CD14-positive monocyte (primary cell): ENCODE measurements around the gene GH1. TPM values are rescaled to one million over a fixed set of nuclear protein-coding genes. Genes with fewer than 3 reads are reported as not detected.

ENCODE experiments used
- DNase-seq, 3 donors: peaks; one replicate each; pipeline ENCODE4 v3.0.0-alpha.2; 2011 to 2022
- H2AFZ ChIP-seq: 2 replicates; pipeline ENCODE4 v1.6.0; 2012; ENCODE audit warnings: mild to moderate bottlenecking, low read depth, low read length, inconsistent platforms; ENCODE audit not compliant: insufficient read depth, poor library complexity, severe bottlenecking
- H3K27ac ChIP-seq, 2 donors: 1 replicate in 1 of 2; 2 replicates in 1 of 2; pipeline ENCODE4 v1.5.1; 2012 to 2013; ENCODE audit warnings: low read length in 2 of 2, control low read depth in 1 of 2, inconsistent platforms in 1 of 2, low read depth in 1 of 2, mild to moderate bottlenecking in 1 of 2
- H3K27me3 ChIP-seq, 2 donors: one replicate each; pipeline versions ENCODE4 v1.6.0 to v1.6.1; 2011 to 2013; ENCODE audit warnings: low read length in 2 of 2; ENCODE audit not compliant: control insufficient read depth in 2 of 2, insufficient read depth in 2 of 2
- H3K36me3 ChIP-seq, 2 donors: replicated peaks in 1 of 2; 1 replicate in 1 of 2; 2 replicates in 1 of 2; pipeline versions ENCODE4 v1.5.1 to v1.6.1; 2012 to 2013; ENCODE audit warnings: low read length in 2 of 2, control low read depth in 1 of 2, inconsistent platforms in 1 of 2, mild to moderate bottlenecking in 1 of 2; ENCODE audit not compliant: insufficient read depth in 2 of 2, control insufficient read depth in 1 of 2
- H3K4me1 ChIP-seq, 2 donors: 1 replicate in 1 of 2; 2 replicates in 1 of 2; pipeline versions ENCODE4 v1.5.1 to v1.6.1; 2012 to 2013; ENCODE audit warnings: low read length in 2 of 2, control low read depth in 1 of 2, inconsistent platforms in 1 of 2, mild to moderate bottlenecking in 1 of 2, moderate library complexity in 1 of 2; ENCODE audit not compliant: insufficient read depth in 2 of 2, control insufficient read depth in 1 of 2
- H3K4me2 ChIP-seq: replicated peaks from 2 replicates; pipeline ENCODE3; 2012; ENCODE audit warnings: low read length, moderate library complexity, mild to moderate bottlenecking; ENCODE audit not compliant: poor library complexity, severe bottlenecking; ENCODE audit errors: extremely low read depth
- H3K4me3 ChIP-seq, 3 experiments: fragments of 200-600 bp in 1 of 3; sonication (generic) in 1 of 3; replicated peaks in 1 of 3; 1 replicate in 2 of 3; 2 replicates in 1 of 3; pipeline ENCODE4 v1.5.1; 2011 to 2013; ENCODE audit warnings: low read length in 3 of 3, mild to moderate bottlenecking in 3 of 3, control low read depth in 2 of 3, low read depth in 2 of 3, inconsistent platforms in 1 of 3, moderate library complexity in 1 of 3
- H3K79me2 ChIP-seq: 2 replicates; pipeline ENCODE4 v1.6.0; 2012; ENCODE audit warnings: mild to moderate bottlenecking, control low read depth, inconsistent platforms, low read length, moderate library complexity; ENCODE audit not compliant: insufficient read depth
- H3K9ac ChIP-seq: 2 replicates; pipeline ENCODE4 v1.6.0; 2017; ENCODE audit warnings: low read length, mild to moderate bottlenecking; ENCODE audit not compliant: insufficient read depth, poor library complexity, severe bottlenecking
- H3K9me3 ChIP-seq, 2 donors: replicated peaks in 1 of 2; 1 replicate in 1 of 2; 2 replicates in 1 of 2; pipeline versions ENCODE4 v1.5.1 to v1.6.1; 2012 to 2013; ENCODE audit warnings: low read length in 2 of 2, control low read depth in 1 of 2; ENCODE audit not compliant: control insufficient read depth in 1 of 2, insufficient read depth in 1 of 2
- H4K20me1 ChIP-seq: 2 replicates; pipeline ENCODE4 v1.6.0; 2012; ENCODE audit warnings: mild to moderate bottlenecking, low read length, control low read depth, moderate library complexity; ENCODE audit not compliant: insufficient read depth
- H3K27ac Mint-ChIP-seq, 7 donors: one replicate each; pipeline ENCODE4 v1.8.0; 2020; ENCODE audit warnings: mild to moderate bottlenecking in 7 of 7, mixed read lengths in 7 of 7, moderate library complexity in 6 of 7, inconsistent platforms in 2 of 7
- H3K27me3 Mint-ChIP-seq, 3 donors: one replicate each; pipeline ENCODE4 v1.8.0; 2021 to 2022; ENCODE audit warnings: low read depth in 3 of 3, mild to moderate bottlenecking in 3 of 3, mixed read lengths in 3 of 3, moderate library complexity in 3 of 3, inconsistent platforms in 1 of 3
- H3K36me3 Mint-ChIP-seq, 2 donors: one replicate each; pipeline ENCODE4 v1.8.0; 2020; ENCODE audit warnings: mixed read lengths in 2 of 2, inconsistent platforms in 1 of 2, mild to moderate bottlenecking in 1 of 2
- H3K4me1 Mint-ChIP-seq: one replicate; pipeline ENCODE4 v1.8.0; 2020; ENCODE audit warnings: mild to moderate bottlenecking, mixed read lengths
- H3K4me3 Mint-ChIP-seq, 2 donors: one replicate each; pipeline ENCODE4 v1.8.0; 2020; ENCODE audit warnings: mild to moderate bottlenecking in 2 of 2, mixed read lengths in 2 of 2, moderate library complexity in 1 of 2
- H3K9me3 Mint-ChIP-seq, 7 donors: one replicate each; pipeline ENCODE4 v1.8.0; 2020 to 2022; ENCODE audit warnings: mixed read lengths in 7 of 7, mild to moderate bottlenecking in 6 of 7, moderate library complexity in 6 of 7, inconsistent platforms in 2 of 7
- WGBS: methylation state at CpG from one replicate; pipeline ENCODE4 v1.1.5; 2013; ENCODE audit warnings: missing lambda C conversion rate; ENCODE audit not compliant: insufficient coverage; 5-methylcytosine and 5-hydroxymethylcytosine counted together
- intact Hi-C, 2 donors: fragments of 100-400 bp; cut with micrococcal nuclease; formaldehyde crosslinking; loops; one replicate each; pipeline versions ENCODE4 v1.15.0 to v1.15.1; 2023
- polyA plus RNA-seq, 3 donors: library from polyadenylated mRNA; depleted of rRNA in 1 of 3; unstranded in 2 of 3; stranded (reverse) in 1 of 3; fragments of 300-500 nt in 2 of 3; fragments of >200 nt in 1 of 3; fragmentation: Illumina TruSeq in 2 of 3; gene quantifications; 1 replicate in 2 of 3; 2 replicates in 1 of 3; pipeline ENCODE4 v1.2.3, GENCODE V29; 2012 to 2021
- TF ChIP-seq, protein P1 (sequence below): fragments of 200-600 bp; IDR thresholded peaks from one replicate; pipeline ENCODE4 v1.8.0; 2022; ENCODE audit warnings: antibody characterized with exemption, mild to moderate bottlenecking

GH1 gene
- polyA plus RNA-seq, 3 donors, result not detected

DNA sequence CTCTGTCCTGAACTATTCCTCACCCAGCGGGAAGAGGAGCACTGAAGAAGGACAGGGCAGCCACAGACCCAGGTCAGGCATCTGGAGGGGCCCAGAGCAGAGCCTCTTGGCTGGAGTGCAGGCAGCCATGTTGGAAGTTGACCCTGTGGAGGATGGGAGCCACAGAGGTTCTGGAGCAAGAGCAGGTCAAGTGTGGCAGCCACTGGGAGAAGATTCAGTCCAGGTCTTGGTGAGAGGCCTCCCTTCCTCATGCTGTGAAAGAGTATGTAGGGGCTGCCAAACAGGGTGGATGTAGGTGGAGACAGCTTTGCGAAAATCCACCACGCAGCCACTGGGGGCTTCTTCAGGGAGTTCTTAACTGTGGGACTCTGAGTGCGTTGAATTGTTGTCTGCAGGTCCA lies 14.1 kb upstream of the GH1 start:
- intact Hi-C loops, result no loop called here
- Mint-ChIP-seq H3K4me3 (peak overlapping the region; percentile 39 to 66), H3K36me3 (peaks cover 4 to 5% of the 10 kb centered on the region in 2 donors), H3K27ac (peak overlapping the region in 1 of 7 donors; percentile 60), H3K4me1 (peaks cover 33% of the 10 kb centered on the region), H3K9me3 (peaks cover 0 to 2% (median 0%) of the 10 kb centered on the region in 7 donors), H3K27me3 (peaks cover 4 to 16% (median 9%) of the 10 kb centered on the region in 3 donors)
- Histone ChIP-seq H3K27ac (no peak overlapping the region), H3K36me3 (peaks cover 0 to 8% of the 10 kb centered on the region in 2 donors), H3K9ac (no peak overlapping the region), H3K9me3 (no peaks in the 10 kb centered on the region), H2AFZ (peak overlapping the region; percentile 78), H3K4me3 (no peak overlapping the region), H3K4me2 (no peak overlapping the region), H3K79me2 (no peaks in the 10 kb centered on the region), H3K27me3 (no peaks in the 10 kb centered on the region), H3K4me1 (peaks cover 30 to 37% of the 10 kb centered on the region in 2 donors), H4K20me1 (no peaks in the 10 kb centered on the region)
- TF ChIP-seq, protein P1, sequence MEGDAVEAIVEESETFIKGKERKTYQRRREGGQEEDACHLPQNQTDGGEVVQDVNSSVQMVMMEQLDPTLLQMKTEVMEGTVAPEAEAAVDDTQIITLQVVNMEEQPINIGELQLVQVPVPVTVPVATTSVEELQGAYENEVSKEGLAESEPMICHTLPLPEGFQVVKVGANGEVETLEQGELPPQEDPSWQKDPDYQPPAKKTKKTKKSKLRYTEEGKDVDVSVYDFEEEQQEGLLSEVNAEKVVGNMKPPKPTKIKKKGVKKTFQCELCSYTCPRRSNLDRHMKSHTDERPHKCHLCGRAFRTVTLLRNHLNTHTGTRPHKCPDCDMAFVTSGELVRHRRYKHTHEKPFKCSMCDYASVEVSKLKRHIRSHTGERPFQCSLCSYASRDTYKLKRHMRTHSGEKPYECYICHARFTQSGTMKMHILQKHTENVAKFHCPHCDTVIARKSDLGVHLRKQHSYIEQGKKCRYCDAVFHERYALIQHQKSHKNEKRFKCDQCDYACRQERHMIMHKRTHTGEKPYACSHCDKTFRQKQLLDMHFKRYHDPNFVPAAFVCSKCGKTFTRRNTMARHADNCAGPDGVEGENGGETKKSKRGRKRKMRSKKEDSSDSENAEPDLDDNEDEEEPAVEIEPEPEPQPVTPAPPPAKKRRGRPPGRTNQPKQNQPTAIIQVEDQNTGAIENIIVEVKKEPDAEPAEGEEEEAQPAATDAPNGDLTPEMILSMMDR, result no peak
- no peak for DNase-seq
- WGBS, result 87% methylated on average over 4 of the region's 4 CpGs

DNA sequence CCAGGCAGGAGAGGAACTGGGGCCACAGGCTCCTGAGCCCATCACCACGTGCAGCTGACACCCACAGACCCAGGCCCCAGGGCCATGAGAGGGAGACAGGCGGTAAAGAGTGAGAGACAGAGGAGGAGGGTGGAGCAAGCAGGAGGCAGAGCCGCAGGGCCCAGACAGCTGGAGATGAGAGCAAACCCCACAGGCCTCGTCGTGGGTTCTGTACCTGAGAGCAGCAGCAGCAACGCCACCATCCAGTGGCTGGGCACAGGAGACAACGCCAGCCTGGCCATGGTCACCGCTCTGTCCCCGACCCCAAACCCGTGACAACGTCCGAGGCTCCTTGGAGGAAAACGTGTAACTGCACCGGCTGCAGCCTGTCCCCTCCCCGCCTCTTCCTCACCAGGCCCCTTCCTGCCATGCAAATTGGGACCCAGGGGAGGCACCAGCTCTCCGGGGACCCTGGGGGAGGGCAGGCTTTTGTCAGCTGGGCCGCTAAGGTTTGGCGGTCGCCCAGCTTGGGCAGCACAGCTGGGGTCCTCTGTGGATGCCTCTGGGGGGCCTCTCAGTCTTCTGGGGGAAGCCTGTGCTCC lies 13.4 kb upstream of the GH1 start, which contains the start of gene CD79B:
Gene CD79B (minus strand): TSS at position 351 of the 581 bp plus-strand sequence. CDS start 70 bp downstream, at position 281.
- intact Hi-C loops, result no loop called here
- no peaks in the 10 kb centered on the region for H3K27me3 ChIP-seq
- peaks cover 30 to 37% of the 10 kb centered on the region in 2 donors for H3K4me1 ChIP-seq
- DNase-seq, result peak in 1 of 3 donors; percentile 13
- H4K20me1 ChIP-seq, result no peaks in the 10 kb centered on the region
- H3K4me3 ChIP-seq, result peak within 1 kb of the TSS; percentile 11 to 62 (median 35)
- Mint-ChIP-seq H3K27ac (peak within 1 kb of the TSS in 6 of 7 donors; percentile 8 to 80 (median 59)), H3K27me3 (peaks cover 4 to 16% (median 9%) of the 10 kb centered on the region in 3 donors), H3K36me3 (peaks cover 4 to 5% of the 10 kb centered on the region in 2 donors), H3K9me3 (peaks cover 0 to 2% (median 0%) of the 10 kb centered on the region in 7 donors), H3K4me3 (peak within 1 kb of the TSS; percentile 73 to 90), H3K4me1 (peaks cover 33% of the 10 kb centered on the region)
- TF ChIP-seq, protein P1, result no peak
- peak within 1 kb of the TSS; percentile 10 for H3K9ac ChIP-seq
- H3K27ac ChIP-seq, result peak within 1 kb of the TSS in 1 of 2 donors; percentile 9
- H2AFZ ChIP-seq, result peak within 1 kb of the TSS; percentile 78
- WGBS, result 1% methylated on average over 18 of the region's 19 CpGs
- peaks cover 0 to 8% of the 10 kb centered on the region in 2 donors for H3K36me3 ChIP-seq
- peak within 1 kb of the TSS; percentile 62 for H3K4me2 ChIP-seq
- H3K79me2 ChIP-seq, result no peaks in the 10 kb centered on the region
- H3K9me3 ChIP-seq, result no peaks in the 10 kb centered on the region
